Motor neuron (in vitro differentiated cells): ENCODE data around the gene KMO. TPM values are rescaled to one million over a fixed set of nuclear protein-coding genes. Genes with fewer than 3 reads are reported as not detected.

Source experiments
- ATAC-seq, 8 experiments: fragments of 200-7000 bp; cut with Tn5 transposase; replicated peaks in 6 of 8; 2 replicates each; pipeline ENCODE4 v1.8.0; 2021; ENCODE audit warnings: mild to moderate bottlenecking in 8 of 8, moderate library complexity in 8 of 8
- H3K27ac ChIP-seq, 2 donors: fragments of 250-450 bp; sonication (Bioruptor Pico); 2 replicates each; pipeline ENCODE4 v1.9.0; 2021; ENCODE audit warnings: antibody characterized with exemption in 2 of 2, mild to moderate bottlenecking in 2 of 2, moderate library complexity in 1 of 2
- H3K4me1 ChIP-seq, 2 donors: fragments of 250-450 bp; sonication (Bioruptor Pico); replicated peaks in 1 of 2; 2 replicates each; pipeline ENCODE4 v1.6.1; 2021; ENCODE audit warnings: antibody characterized with exemption in 2 of 2, mild to moderate bottlenecking in 2 of 2, moderate library complexity in 1 of 2
- H3K4me3 ChIP-seq, 5 donors: fragments of 250-450 bp; sonication (Bioruptor Pico); 2 replicates each; pipeline ENCODE4 v1.9.0; 2021; ENCODE audit warnings: antibody characterized with exemption in 5 of 5, mild to moderate bottlenecking in 5 of 5, moderate library complexity in 4 of 5
- WGBS, 10 experiments: fragments of 450-650 bp; shearing (Covaris generic); methylation state at CpG; one replicate each; pipeline ENCODE4 v1.0.0; 2022; 5-methylcytosine and 5-hydroxymethylcytosine counted together
- in situ Hi-C, 9 experiments: fragments of 400-800 bp; cut with MboI; loops; one replicate each; pipeline ENCODE4 v1.15.0; 2021; ENCODE audit warnings: low sequenced_read_pairs in 9 of 9, low pct_unique_long_range_greater_than_20kb in 2 of 9; ENCODE audit not compliant: unreplicated experiment in 9 of 9
- total RNA-seq, 8 experiments: library from RNA; unstranded; fragments of 300-600 nt; gene quantifications; 2 replicates each; pipeline versions ENCODE4 v1.2.3 to v1.2.4, GENCODE V29; 2022

KMO gene
- total RNA-seq, 8 experiments from 2014 or later: 0.05 to 0.57 (median 0.15) TPM

- H3K4me3 ChIP-seq: peak overlapping the region; percentile 71 to 92 (median 82)
- H3K27ac ChIP-seq: peak overlapping the region in 1 of 2 donors; percentile 76
- WGBS, 10 experiments: 0 to 51% (median 6%) methylated on average over 1 to 11 of the region's 11 CpGs
- H3K4me1 ChIP-seq: peaks cover 16 to 28% of the 10 kb centered on the region in 2 donors
- in situ Hi-C loops: no loop called here
- no peak for ATAC-seq
Observed at GRCh38 chr1:241638909-241639622, 106.9 kb downstream of the KMO start.

DNA sequence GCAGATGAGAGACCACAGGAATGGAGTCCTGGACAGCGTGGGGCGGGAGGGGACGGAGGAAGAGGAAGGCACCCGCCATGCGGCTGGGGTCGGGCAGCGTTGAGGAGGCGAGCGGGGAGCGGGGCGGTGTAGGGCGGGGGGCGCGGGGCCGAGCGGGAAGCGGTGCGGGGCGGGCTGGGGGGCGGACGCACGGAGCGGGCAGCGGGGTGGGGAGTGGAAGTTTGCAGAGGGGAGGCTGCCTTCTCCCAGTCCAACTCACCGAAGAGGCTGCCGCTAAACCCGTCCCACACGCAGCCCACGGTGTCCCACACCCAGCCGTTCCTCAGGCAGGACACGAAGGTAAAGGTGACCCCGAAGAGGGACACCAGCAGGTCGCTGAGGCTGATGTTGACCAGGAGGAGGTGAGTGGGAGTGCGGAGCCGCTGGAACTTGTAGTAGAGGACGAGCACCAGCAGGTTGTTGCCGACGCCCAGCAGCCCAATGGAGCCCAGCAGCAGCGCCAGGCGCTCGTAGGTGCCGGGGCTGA lies 107.5 kb downstream of the KMO start:
- WGBS, 10 experiments: 0 to 3% (median 0%) methylated on average over 2 to 8 of the region's 42 CpGs; no CpG with 5 or more reads in 6 of the 10 experiments
- Histone ChIP-seq H3K4me3 (peak overlapping the region; percentile 71 to 92 (median 82)), H3K4me1 (peaks cover 16 to 28% of the 10 kb centered on the region in 2 donors), H3K27ac (peak overlapping the region; percentile 69 to 76)
- in situ Hi-C loops: no loop called here
- peak in 4 of 8 experiments; percentile 64 to 77 (median 70) for ATAC-seq

- Histone ChIP-seq H3K4me1 (peaks cover 16 to 28% of the 10 kb centered on the region in 2 donors), H3K4me3 (peak within 1 kb of the TSS; percentile 71 to 92 (median 82)), H3K27ac (peak within 1 kb of the TSS; percentile 69 to 76)
- in situ Hi-C loops: no loop called here
- WGBS, 10 experiments: 0 to 100% (median 63%) methylated on average over 1 to 10 of the region's 81 CpGs; no CpG with 5 or more reads in 2 of the 10 experiments
- peak; percentile 91 to 97 (median 96) for ATAC-seq
Observed at GRCh38 chr1:241640149-241640866, 108.1 kb downstream of the KMO start, which contains the start of the genes CHML and OPN3. CHML (minus strand) TSS chr1:241640369; CDS start chr1:241635766, 4,603 bp downstream. OPN3 (minus strand) TSS chr1:241640369; CDS start chr1:241640254, 115 bp downstream.

- H3K27ac ChIP-seq: no peak overlapping the region
- H3K4me1 ChIP-seq: peaks cover 16 to 28% of the 10 kb centered on the region in 2 donors
- 89 to 100% (median 95%) methylated on average over 1 to 8 of the region's 9 CpGs; no CpG with 5 or more reads in 1 of the 10 experiments for WGBS, 10 experiments
- no peak for ATAC-seq
- in situ Hi-C loops: no loop called here
- H3K4me3 ChIP-seq: peak overlapping the region in 2 of 5 donors; percentile 82 to 92
Observed at GRCh38 chr1:241640867-241641622, 108.9 kb downstream of the KMO start.

DNA sequence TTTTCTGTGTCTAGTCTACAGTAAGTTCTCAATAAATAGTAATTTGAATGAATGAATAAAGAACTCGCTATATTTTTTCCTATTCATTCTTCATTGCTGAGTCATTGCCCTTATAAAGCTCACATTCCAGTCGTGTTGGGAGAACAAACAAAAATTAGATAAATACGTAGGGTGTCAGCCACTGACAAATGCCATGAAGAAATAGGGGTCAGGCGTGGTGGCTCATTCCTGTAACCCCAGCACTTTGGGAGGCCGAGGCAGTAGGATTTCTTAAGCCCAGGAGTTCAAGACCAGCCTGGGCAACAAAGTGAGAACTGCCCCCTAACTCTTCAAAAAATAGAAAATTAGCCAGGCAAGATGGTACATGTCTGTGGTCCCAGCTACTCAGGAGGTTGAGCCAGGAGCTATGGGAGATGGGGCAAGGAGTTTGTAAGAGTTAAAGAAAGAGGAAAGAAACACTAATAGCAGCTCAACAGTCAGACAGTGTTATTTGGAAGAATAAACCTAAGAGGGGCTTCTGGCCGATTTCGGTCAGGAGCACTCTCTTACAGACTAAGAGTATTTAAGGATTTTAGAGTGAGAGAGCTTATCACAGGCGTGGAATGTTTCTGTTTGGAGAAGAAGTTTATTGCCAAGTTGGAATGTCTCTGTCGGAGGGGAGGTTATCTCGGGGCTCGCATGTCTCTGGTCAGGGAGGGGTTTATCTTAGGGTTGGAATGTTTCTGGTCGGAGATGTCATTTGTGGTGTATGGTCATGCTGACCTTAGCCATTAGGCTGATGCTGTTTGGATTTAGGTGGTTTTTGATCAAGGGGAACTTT lies 109.8 kb downstream of the KMO start:
- H3K27ac ChIP-seq: no peak overlapping the region
- in situ Hi-C loops: no loop called here
- no peak for ATAC-seq
- H3K4me3 ChIP-seq: no peak overlapping the region
- H3K4me1 ChIP-seq: peaks cover 16 to 25% of the 10 kb centered on the region in 2 donors
- 55 to 95% (median 77%) methylated on average over 3 to 12 of the region's 12 CpGs; no CpG with 5 or more reads in 1 of the 10 experiments for WGBS, 10 experiments

GRCh38 chr1:241642593-241642944 lies 110.4 kb downstream of the KMO start:
- WGBS, 10 experiments: 40 to 100% (median 92%) methylated on average over 1 of the region's 1 CpG; no CpG with 5 or more reads in 1 of the 10 experiments
- no peak for ATAC-seq
- in situ Hi-C loops: no loop called here
- Histone ChIP-seq H3K4me1 (peaks cover 12 to 19% of the 10 kb centered on the region in 2 donors), H3K4me3 (no peak overlapping the region), H3K27ac (no peak overlapping the region)

DNA sequence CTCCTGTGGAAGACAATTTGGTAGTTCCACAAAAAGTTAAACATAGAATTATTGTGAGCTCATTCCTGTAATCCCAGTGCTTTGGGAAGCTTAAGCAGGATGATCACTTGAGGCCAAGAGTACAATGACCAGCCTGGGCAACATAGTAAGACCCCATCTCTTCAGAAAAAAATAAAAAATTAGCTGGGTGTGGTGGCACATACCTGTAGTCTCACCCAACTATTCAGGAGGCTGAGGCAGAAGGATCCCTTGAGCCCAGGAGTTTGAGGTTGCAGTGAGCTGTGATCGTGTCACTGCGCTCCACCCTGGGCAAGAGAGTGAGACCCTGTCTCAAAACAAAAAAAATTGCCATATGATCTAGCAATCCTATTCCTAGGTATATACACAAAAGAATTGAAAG lies 112.1 kb downstream of the KMO start:
- Histone ChIP-seq H3K4me1 (peaks cover 5 to 7% of the 10 kb centered on the region in 2 donors), H3K27ac (no peak overlapping the region), H3K4me3 (no peak overlapping the region)
- 71 to 100% (median 94%) methylated on average over 2 of the region's 2 CpGs; no CpG with 5 or more reads in 3 of the 10 experiments for WGBS, 10 experiments
- no peak for ATAC-seq
- in situ Hi-C loops: no loop called here

DNA sequence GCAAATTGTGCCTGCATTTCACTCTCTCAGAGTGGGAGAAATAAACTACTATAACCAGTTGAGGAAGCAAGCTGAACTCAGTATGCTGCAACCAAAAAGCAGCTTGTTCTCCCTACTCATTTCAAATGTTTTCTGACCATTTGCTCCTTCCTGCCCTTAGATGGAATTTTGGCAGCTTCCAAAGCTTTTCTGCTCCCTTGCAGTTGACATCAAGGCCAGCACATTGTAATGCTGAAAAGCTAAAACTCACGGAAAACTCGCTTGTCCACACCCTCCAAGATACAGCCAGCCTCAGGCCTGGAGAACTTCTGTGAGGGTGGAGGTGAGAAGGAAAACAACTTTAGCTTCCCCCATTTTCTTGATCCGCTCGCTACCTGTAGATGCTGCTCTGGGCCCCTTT lies 113.0 kb downstream of the KMO start:
- no peak overlapping the region for H3K27ac ChIP-seq
- WGBS, 10 experiments: 20 to 100% (median 80%) methylated on average over 2 to 4 of the region's 4 CpGs; no CpG with 5 or more reads in 4 of the 10 experiments
- in situ Hi-C loops: no loop called here
- ATAC-seq: no peak
- H3K4me3 ChIP-seq: no peak overlapping the region
- peaks cover 5 to 7% of the 10 kb centered on the region in 2 donors for H3K4me1 ChIP-seq

Other genes starting within 250 kb of the KMO start
- gene RGS7, start 175.2 kb upstream of the KMO start, total RNA-seq: 10 to 100 TPM in 4 of 8 experiments, 1 to 10 TPM in 1, under 1 TPM in 1, not detected in 2; 0.42 to 25.4 (median 14.8) TPM
- 100 to 1,000 TPM in 3 of 8 experiments, 10 to 100 TPM in 5; 51.5 to 129 (median 95.5) TPM for gene FH, start 12.6 kb upstream of the KMO start, total RNA-seq
- gene CHML, start 108.0 kb downstream of the KMO start, total RNA-seq: 10 to 100 TPM in 7 of 8 experiments, 1 to 10 TPM in 1; 2.7 to 43.0 (median 32.8) TPM
- gene OPN3, start 108.0 kb downstream of the KMO start, total RNA-seq: 10 to 100 TPM in 1 of 8 experiments, 1 to 10 TPM in 7; 1.7 to 16.7 (median 7.1) TPM
- gene WDR64, start 119.9 kb downstream of the KMO start, total RNA-seq: under 1 TPM in 4 of 8 experiments, not detected in 4; 0.05 to 0.85 (median 0.27) TPM